GM18505 (cell line): Measurements from ENCODE around the gene GRIP1.

Experiments used
- ATAC-seq: cut with Tn5 transposase; IDR thresholded peaks from one replicate; pipeline ENCODE4 v1.9.1; 2021; ENCODE audit not compliant: unreplicated experiment
- POLR2A ChIP-seq: IDR thresholded peaks from 4 replicates; pipeline ENCODE4 v1.6.1; 2011; ENCODE audit warnings: borderline replicate concordance; ENCODE audit not compliant: insufficient read depth, insufficient read length; ENCODE audit errors: extremely low read depth

Gene GRIP1

GRCh38 chr12:66548338-66549049 is 130.4 kb downstream of the GRIP1 start:
- TF ChIP-seq POLR2A = no peak
- ATAC-seq = peak; percentile 57

- ATAC-seq = no peak
- no peak for TF ChIP-seq POLR2A
These were observed 137.4 kb downstream of the GRIP1 start for GRCh38 chr12:66541426-66541825.

- TF ChIP-seq POLR2A = no peak
- ATAC-seq = no peak
These were observed 139.4 kb downstream of the GRIP1 start for GRCh38 chr12:66539431-66539830.

- no peak for TF ChIP-seq POLR2A
- no peak for ATAC-seq
These were observed 139.9 kb downstream of the GRIP1 start for GRCh38 chr12:66538970-66539369.

GRCh38 chr12:66537876-66538275 is 141.0 kb downstream of the GRIP1 start:
- no peak for TF ChIP-seq POLR2A
- no peak for ATAC-seq

GRCh38 chr12:66533767-66534166 is 145.1 kb downstream of the GRIP1 start:
- no peak for TF ChIP-seq POLR2A
- no peak for ATAC-seq

GRCh38 chr12:66531766-66532165 is 147.1 kb downstream of the GRIP1 start:
- no peak for ATAC-seq
- TF ChIP-seq POLR2A = no peak

GRCh38 chr12:66529934-66530333 is 148.9 kb downstream of the GRIP1 start:
- no peak for ATAC-seq
- TF ChIP-seq POLR2A = no peak

- ATAC-seq = no peak
- no peak for TF ChIP-seq POLR2A
These were observed 162.3 kb downstream of the GRIP1 start for GRCh38 chr12:66516561-66516960.

- no peak for TF ChIP-seq POLR2A
- ATAC-seq = no peak
These were observed 162.7 kb downstream of the GRIP1 start for GRCh38 chr12:66516133-66516532.

GRCh38 chr12:66514581-66514980 is 164.3 kb downstream of the GRIP1 start:
- ATAC-seq = no peak
- TF ChIP-seq POLR2A = no peak

GRCh38 chr12:66508025-66508424 is 170.9 kb downstream of the GRIP1 start:
- no peak for TF ChIP-seq POLR2A
- ATAC-seq = no peak

- no peak for ATAC-seq
- no peak for TF ChIP-seq POLR2A
These were observed 175.1 kb downstream of the GRIP1 start for GRCh38 chr12:66503746-66504145.

- no peak for ATAC-seq
- TF ChIP-seq POLR2A = no peak
These were observed 176.0 kb downstream of the GRIP1 start for GRCh38 chr12:66502911-66503310.

- peak; percentile 84 for ATAC-seq
- TF ChIP-seq POLR2A = no peak
These were observed 178.0 kb downstream of the GRIP1 start for GRCh38 chr12:66500841-66501240.
